Mammary epithelial cell (primary cell): ENCODE data around the gene UNC5A.

ENCODE experiments used
- EZH2 ChIP-seq: IDR thresholded peaks from 2 replicates; pipeline ENCODE4 v1.6.1; 2012; ENCODE audit warnings: low read length, inconsistent platforms, borderline replicate concordance
- TF ChIP-seq, protein P1 (sequence below), 2 donors: IDR thresholded peaks in 1 of 2; conservative IDR thresholded peaks in 1 of 2; 2 replicates each; pipeline ENCODE4 v1.5.1; 2011 to 2012; ENCODE audit warnings: inconsistent platforms in 2 of 2, low read length in 2 of 2, mild to moderate bottlenecking in 2 of 2, control low read depth in 1 of 2, low read depth in 1 of 2; ENCODE audit not compliant: insufficient read depth in 1 of 2; ENCODE audit errors: extremely low read depth in 1 of 2

DNA sequence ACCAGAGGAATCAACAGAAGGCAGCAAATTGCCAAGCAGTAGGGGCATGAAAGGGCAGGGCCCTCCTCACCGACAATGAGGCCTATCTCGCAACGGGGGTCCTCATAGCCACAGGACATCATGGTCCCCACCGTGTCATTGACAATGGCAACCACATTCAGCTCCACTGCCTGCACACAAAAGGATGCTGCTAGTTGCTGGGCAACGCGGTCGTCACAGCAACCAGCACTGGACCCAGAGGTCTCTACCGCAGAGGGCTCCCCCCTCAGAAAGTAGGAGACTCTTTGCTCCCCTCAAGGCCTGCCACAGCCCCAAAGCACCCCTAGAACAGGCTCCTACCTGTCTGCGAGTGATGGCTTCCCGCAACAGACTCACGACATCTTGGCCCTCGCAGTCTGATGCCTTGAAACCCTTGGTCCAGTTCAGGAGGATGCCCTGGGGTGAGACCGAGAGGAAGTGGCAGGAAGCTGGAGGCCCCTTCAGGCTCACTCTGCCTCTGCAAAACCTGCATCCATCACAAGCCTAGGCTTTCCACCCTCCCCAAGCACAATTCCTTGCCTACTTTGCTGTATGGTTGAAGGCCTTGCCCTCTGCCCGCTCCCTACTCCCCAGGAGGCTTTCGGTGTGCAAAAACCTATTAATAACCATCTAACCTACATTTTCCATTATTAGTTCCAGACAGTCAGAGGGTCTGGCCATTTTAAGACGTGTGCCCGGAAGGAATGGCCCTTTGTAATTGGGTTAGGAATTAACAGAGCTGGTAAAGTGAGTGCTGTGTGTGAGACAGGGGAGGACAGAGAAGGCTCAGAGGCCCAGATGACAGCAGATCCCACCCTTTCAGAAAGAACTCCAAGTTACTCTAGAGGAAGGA lies 73.6 kb downstream of the UNC5A start:
- TF ChIP-seq, protein P1, sequence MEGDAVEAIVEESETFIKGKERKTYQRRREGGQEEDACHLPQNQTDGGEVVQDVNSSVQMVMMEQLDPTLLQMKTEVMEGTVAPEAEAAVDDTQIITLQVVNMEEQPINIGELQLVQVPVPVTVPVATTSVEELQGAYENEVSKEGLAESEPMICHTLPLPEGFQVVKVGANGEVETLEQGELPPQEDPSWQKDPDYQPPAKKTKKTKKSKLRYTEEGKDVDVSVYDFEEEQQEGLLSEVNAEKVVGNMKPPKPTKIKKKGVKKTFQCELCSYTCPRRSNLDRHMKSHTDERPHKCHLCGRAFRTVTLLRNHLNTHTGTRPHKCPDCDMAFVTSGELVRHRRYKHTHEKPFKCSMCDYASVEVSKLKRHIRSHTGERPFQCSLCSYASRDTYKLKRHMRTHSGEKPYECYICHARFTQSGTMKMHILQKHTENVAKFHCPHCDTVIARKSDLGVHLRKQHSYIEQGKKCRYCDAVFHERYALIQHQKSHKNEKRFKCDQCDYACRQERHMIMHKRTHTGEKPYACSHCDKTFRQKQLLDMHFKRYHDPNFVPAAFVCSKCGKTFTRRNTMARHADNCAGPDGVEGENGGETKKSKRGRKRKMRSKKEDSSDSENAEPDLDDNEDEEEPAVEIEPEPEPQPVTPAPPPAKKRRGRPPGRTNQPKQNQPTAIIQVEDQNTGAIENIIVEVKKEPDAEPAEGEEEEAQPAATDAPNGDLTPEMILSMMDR (conservative IDR thresholded peaks at IDR 0.05 in 1 of 2, IDR thresholded peaks at IDR 0.05 in 1 of 2; ENCODE audit: extremely low read depth in 1 of 2, insufficient read depth in 1 of 2, low read depth in 1 of 2, low read length in 2 of 2): no peak
- no peak for TF ChIP-seq EZH2
